ENCODE data around the gene SLC18B1. TPM values are rescaled to one million over a fixed set of nuclear protein-coding genes. Genes with fewer than 3 reads are reported as not detected.

The SLC18B1 gene
- total RNA-seq, 1 donor = 6.9 TPM

GRCh38 chr6:132730560-132730959 is 67.9 kb downstream of the SLC18B1 start:
- TF ChIP-seq CTCF (IDR thresholded peaks at IDR 0.05; ENCODE audit: extremely low read depth, low read depth, low read length) = no peak
- H4K20me1 ChIP-seq (ENCODE audit: insufficient read depth, low read length) = no peaks in the 10 kb centered on the region
- peak; percentile 50 for DNase-seq (ENCODE audit: insufficient read length, low spot score, missing footprints)
- no peak overlapping the region for H3K4me3 ChIP-seq (ENCODE audit: insufficient read depth, low read length)
- no peak overlapping the region for H3K4me2 ChIP-seq (ENCODE audit: insufficient read depth, low read length)
- no peak overlapping the region for H2AFZ ChIP-seq (ENCODE audit: low read length)
- H3K79me2 ChIP-seq (ENCODE audit: insufficient read depth, low read length) = no peaks in the 10 kb centered on the region
- H3K36me3 ChIP-seq (ENCODE audit: insufficient read depth, low read length) = no peaks in the 10 kb centered on the region
- no peaks in the 10 kb centered on the region for H3K4me1 ChIP-seq (ENCODE audit: insufficient read depth, low read length)
- H3K27ac ChIP-seq (ENCODE audit: low read depth, low read length) = no peak overlapping the region
- H3K27me3 ChIP-seq (ENCODE audit: insufficient read depth, low read length) = peaks cover 18% of the 10 kb centered on the region
- H3K9me3 ChIP-seq (ENCODE audit: low read depth, low read length) = no peaks in the 10 kb centered on the region

GRCh38 chr6:132728616-132729015 is 69.8 kb downstream of the SLC18B1 start:
- Histone ChIP-seq H4K20me1 (ENCODE audit: insufficient read depth, low read length) (no peaks in the 10 kb centered on the region), H3K4me3 (ENCODE audit: insufficient read depth, low read length) (no peak overlapping the region), H3K27ac (ENCODE audit: low read depth, low read length) (no peak overlapping the region), H3K4me2 (ENCODE audit: insufficient read depth, low read length) (no peak overlapping the region), H3K4me1 (ENCODE audit: insufficient read depth, low read length) (no peaks in the 10 kb centered on the region), H2AFZ (ENCODE audit: low read length) (no peak overlapping the region), H3K36me3 (ENCODE audit: insufficient read depth, low read length) (no peaks in the 10 kb centered on the region), H3K79me2 (ENCODE audit: insufficient read depth, low read length) (no peaks in the 10 kb centered on the region), H3K9me3 (ENCODE audit: low read depth, low read length) (no peaks in the 10 kb centered on the region), H3K27me3 (ENCODE audit: insufficient read depth, low read length) (peaks cover 12% of the 10 kb centered on the region)
- no peak for DNase-seq (ENCODE audit: insufficient read length, low spot score, missing footprints)
- no peak for TF ChIP-seq CTCF (IDR thresholded peaks at IDR 0.05; ENCODE audit: extremely low read depth, low read depth, low read length)

GRCh38 chr6:132726608-132726975 is 71.8 kb downstream of the SLC18B1 start:
- H3K4me3 ChIP-seq (ENCODE audit: insufficient read depth, low read length) = no peak overlapping the region
- no peak for TF ChIP-seq CTCF (IDR thresholded peaks at IDR 0.05; ENCODE audit: extremely low read depth, low read depth, low read length)
- H3K36me3 ChIP-seq (ENCODE audit: insufficient read depth, low read length) = no peaks in the 10 kb centered on the region
- H4K20me1 ChIP-seq (ENCODE audit: insufficient read depth, low read length) = no peaks in the 10 kb centered on the region
- DNase-seq (ENCODE audit: insufficient read length, low spot score, missing footprints) = no peak
- no peaks in the 10 kb centered on the region for H3K4me1 ChIP-seq (ENCODE audit: insufficient read depth, low read length)
- no peak overlapping the region for H2AFZ ChIP-seq (ENCODE audit: low read length)
- no peak overlapping the region for H3K4me2 ChIP-seq (ENCODE audit: insufficient read depth, low read length)
- H3K9me3 ChIP-seq (ENCODE audit: low read depth, low read length) = no peaks in the 10 kb centered on the region
- H3K79me2 ChIP-seq (ENCODE audit: insufficient read depth, low read length) = no peaks in the 10 kb centered on the region
- no peak overlapping the region for H3K27ac ChIP-seq (ENCODE audit: low read depth, low read length)
- H3K27me3 ChIP-seq (ENCODE audit: insufficient read depth, low read length) = peaks cover 10% of the 10 kb centered on the region

GRCh38 chr6:132725947-132726607 is 72.4 kb downstream of the SLC18B1 start:
- Histone ChIP-seq H2AFZ (ENCODE audit: low read length) (no peak overlapping the region), H3K4me1 (ENCODE audit: insufficient read depth, low read length) (no peaks in the 10 kb centered on the region), H3K4me3 (ENCODE audit: insufficient read depth, low read length) (no peak overlapping the region), H3K27ac (ENCODE audit: low read depth, low read length) (no peak overlapping the region), H3K79me2 (ENCODE audit: insufficient read depth, low read length) (no peaks in the 10 kb centered on the region), H3K4me2 (ENCODE audit: insufficient read depth, low read length) (no peak overlapping the region), H3K27me3 (ENCODE audit: insufficient read depth, low read length) (peaks cover 10% of the 10 kb centered on the region), H3K9me3 (ENCODE audit: low read depth, low read length) (no peaks in the 10 kb centered on the region), H3K36me3 (ENCODE audit: insufficient read depth, low read length) (no peaks in the 10 kb centered on the region), H4K20me1 (ENCODE audit: insufficient read depth, low read length) (no peaks in the 10 kb centered on the region)
- TF ChIP-seq CTCF (IDR thresholded peaks at IDR 0.05; ENCODE audit: extremely low read depth, low read depth, low read length) = no peak
- no peak for DNase-seq (ENCODE audit: insufficient read length, low spot score, missing footprints)

Data from osteoblast (primary cell).